KOPT-K1 (cell line): ENCODE measurements around the gene ATXN1.

Experiments used
- H3K27ac ChIP-seq: fragments of 200-600 bp; sonication (generic); 2 replicates; pipeline ENCODE4 v1.5.1; 2016; ENCODE audit warnings: antibody characterized with exemption, mild to moderate bottlenecking, low read depth, low read length; ENCODE audit not compliant: poor library complexity, severe bottlenecking
- H3K36me3 ChIP-seq: fragments of 200-600 bp; sonication (generic); 2 replicates; pipeline ENCODE4 v1.5.1; 2017; ENCODE audit warnings: antibody characterized with exemption, mild to moderate bottlenecking, low read length, moderate library complexity; ENCODE audit not compliant: insufficient read depth
- H3K9me3 ChIP-seq: fragments of 200-600 bp; sonication (generic); 2 replicates; pipeline ENCODE4 v1.5.1; 2017; ENCODE audit warnings: antibody characterized with exemption, low read length, mild to moderate bottlenecking; ENCODE audit not compliant: insufficient read depth, poor library complexity, severe bottlenecking

The ATXN1 gene

GRCh38 chr6:16747232-16748024 is 13.8 kb downstream of the ATXN1 start:
- Histone ChIP-seq H3K27ac (no peak overlapping the region), H3K9me3 (no peaks in the 10 kb centered on the region), H3K36me3 (no peaks in the 10 kb centered on the region; the same call in 1 of the 2 replicates)

- Histone ChIP-seq H3K27ac (no peak overlapping the region), H3K9me3 (no peaks in the 10 kb centered on the region), H3K36me3 (no peaks in the 10 kb centered on the region; the same call in 1 of the 2 replicates)
Measured at GRCh38 chr6:16746812-16747211, 14.4 kb downstream of the ATXN1 start.

GRCh38 chr6:16746401-16746800 is 14.9 kb downstream of the ATXN1 start:
- H3K9me3 ChIP-seq: no peaks in the 10 kb centered on the region
- no peak overlapping the region for H3K27ac ChIP-seq
- H3K36me3 ChIP-seq: no peaks in the 10 kb centered on the region; the same call in 1 of the 2 replicates

GRCh38 chr6:16743664-16744210 is 17.5 kb downstream of the ATXN1 start:
- no peaks in the 10 kb centered on the region for H3K9me3 ChIP-seq
- no peaks in the 10 kb centered on the region for H3K36me3 ChIP-seq
- H3K27ac ChIP-seq: no peak overlapping the region

- Histone ChIP-seq H3K36me3 (no peaks in the 10 kb centered on the region), H3K9me3 (no peaks in the 10 kb centered on the region), H3K27ac (no peak overlapping the region)
Measured at GRCh38 chr6:16742116-16742515, 19.1 kb downstream of the ATXN1 start.

- no peaks in the 10 kb centered on the region for H3K9me3 ChIP-seq
- H3K27ac ChIP-seq: no peak overlapping the region
- H3K36me3 ChIP-seq: no peaks in the 10 kb centered on the region
Measured at GRCh38 chr6:16741112-16742016, 19.9 kb downstream of the ATXN1 start.

GRCh38 chr6:16740097-16740496 is 21.2 kb downstream of the ATXN1 start:
- no peak overlapping the region for H3K27ac ChIP-seq
- no peaks in the 10 kb centered on the region for H3K36me3 ChIP-seq
- H3K9me3 ChIP-seq: no peaks in the 10 kb centered on the region

- H3K27ac ChIP-seq: no peak overlapping the region
- no peaks in the 10 kb centered on the region for H3K9me3 ChIP-seq
- no peaks in the 10 kb centered on the region for H3K36me3 ChIP-seq
Measured at GRCh38 chr6:16739329-16739801, 21.9 kb downstream of the ATXN1 start.

- H3K27ac ChIP-seq: no peak overlapping the region
- no peaks in the 10 kb centered on the region for H3K36me3 ChIP-seq
Measured at GRCh38 chr6:16737925-16738324, 23.3 kb downstream of the ATXN1 start.

GRCh38 chr6:16736856-16737775 is 24.1 kb downstream of the ATXN1 start:
- no peaks in the 10 kb centered on the region for H3K36me3 ChIP-seq
- H3K27ac ChIP-seq: no peak overlapping the region
- no peaks in the 10 kb centered on the region for H3K9me3 ChIP-seq

More at GRCh38 chr6:16737925-16738324, 23.3 kb downstream of the ATXN1 start:
- no peaks in the 10 kb centered on the region for H3K9me3 ChIP-seq

GRCh38 chr6:16735014-16735413 is 26.2 kb downstream of the ATXN1 start:
- H3K27ac ChIP-seq: no peak overlapping the region
- H3K36me3 ChIP-seq: no peaks in the 10 kb centered on the region
- H3K9me3 ChIP-seq: no peaks in the 10 kb centered on the region

GRCh38 chr6:16733085-16733484 is 28.2 kb downstream of the ATXN1 start:
- Histone ChIP-seq H3K9me3 (no peaks in the 10 kb centered on the region), H3K36me3 (no peaks in the 10 kb centered on the region), H3K27ac (no peak overlapping the region)

GRCh38 chr6:16731478-16732051 is 29.7 kb downstream of the ATXN1 start:
- no peak overlapping the region for H3K27ac ChIP-seq
- no peaks in the 10 kb centered on the region for H3K9me3 ChIP-seq

More at GRCh38 chr6:16731478-16732051, 29.7 kb downstream of the ATXN1 start:
- no peaks in the 10 kb centered on the region for H3K36me3 ChIP-seq
